Fibroblast of skin of right quadriceps (primary cell): ENCODE measurements around the gene FAM117B.
"Not testable (repeated sequence)": the region's sequence is repeated elsewhere in the genome, so short reads cannot be mapped to it uniquely, and the experiment has no call there.

ENCODE experiments used
- DNase-seq: peaks from one replicate; pipeline ENCODE4 v3.0.0-alpha.2; 2013

The FAM117B gene

DNA sequence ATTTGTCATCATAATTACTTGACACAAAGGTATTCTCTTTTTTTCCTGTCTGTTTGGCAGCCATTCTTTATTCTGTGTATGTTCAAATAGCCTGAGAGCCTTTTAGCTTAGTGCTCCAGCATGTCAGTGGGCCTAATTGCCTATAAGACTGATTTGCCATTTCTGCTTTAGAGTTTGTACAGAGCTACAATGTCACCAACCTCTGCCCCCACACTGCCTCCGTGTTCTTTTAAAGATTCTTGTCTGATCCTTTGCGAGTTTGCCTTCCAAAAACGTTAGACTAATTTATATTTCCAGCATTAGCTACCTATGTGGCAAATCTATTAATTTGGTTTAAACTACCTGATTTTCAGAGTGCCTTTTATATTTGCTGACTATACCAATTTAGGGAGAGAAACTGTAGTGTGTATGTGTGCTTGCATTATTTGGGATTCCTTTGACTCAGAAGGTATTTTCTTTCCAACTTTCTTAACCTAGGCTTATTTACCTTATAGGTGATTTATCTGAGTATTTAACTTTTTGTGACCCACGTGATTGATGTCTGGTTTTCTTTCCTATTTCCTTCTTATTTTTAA lies 70.8 kb downstream of the FAM117B start:
- no peak for DNase-seq

DNA sequence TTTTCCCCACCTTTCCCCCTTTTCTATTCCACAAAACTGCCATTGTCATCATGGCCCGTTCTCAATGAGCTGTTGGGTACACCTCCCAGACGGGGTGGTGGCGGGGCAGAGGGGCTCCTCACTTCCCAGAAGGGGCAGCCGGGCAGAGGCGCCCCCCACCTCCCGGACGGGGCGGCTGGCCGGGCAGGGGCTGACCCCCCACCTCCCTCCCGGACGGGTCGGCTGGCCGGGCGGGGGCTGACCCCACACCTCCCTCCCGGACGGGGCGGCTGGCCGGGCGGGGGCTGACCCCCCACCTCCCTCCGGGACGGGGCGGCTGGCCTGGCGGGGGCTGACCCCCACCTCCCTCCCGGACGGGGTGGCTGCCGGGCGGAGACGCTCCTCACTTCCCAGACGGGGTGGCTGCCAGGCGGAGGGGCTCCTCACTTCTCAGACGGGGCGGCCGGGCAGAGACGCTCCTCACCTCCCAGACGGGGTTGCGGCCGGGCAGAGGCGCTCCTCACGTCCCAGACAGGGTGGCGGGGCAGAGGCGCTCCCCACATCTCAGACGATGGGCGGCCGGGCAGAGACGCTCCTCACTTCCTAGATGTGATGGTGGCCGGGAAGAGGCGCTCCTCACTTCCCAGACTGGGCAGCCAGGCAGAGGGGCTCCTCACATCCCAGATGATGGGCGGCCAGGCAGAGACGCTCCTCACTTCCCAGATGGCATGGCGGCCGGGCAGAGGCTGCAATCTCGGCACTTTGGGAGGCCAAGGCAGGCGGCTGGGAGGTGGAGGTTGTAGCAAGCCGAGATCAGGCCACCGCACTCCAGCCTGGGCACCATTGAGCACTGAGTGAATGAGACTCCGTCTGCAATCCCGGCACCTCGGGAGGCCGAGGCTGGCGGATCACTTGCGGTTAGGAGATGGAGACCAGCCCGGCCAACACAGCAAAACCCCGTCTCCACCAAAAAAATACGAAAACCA lies 80.5 kb downstream of the FAM117B start:
- not testable (repeated sequence) for DNase-seq

DNA sequence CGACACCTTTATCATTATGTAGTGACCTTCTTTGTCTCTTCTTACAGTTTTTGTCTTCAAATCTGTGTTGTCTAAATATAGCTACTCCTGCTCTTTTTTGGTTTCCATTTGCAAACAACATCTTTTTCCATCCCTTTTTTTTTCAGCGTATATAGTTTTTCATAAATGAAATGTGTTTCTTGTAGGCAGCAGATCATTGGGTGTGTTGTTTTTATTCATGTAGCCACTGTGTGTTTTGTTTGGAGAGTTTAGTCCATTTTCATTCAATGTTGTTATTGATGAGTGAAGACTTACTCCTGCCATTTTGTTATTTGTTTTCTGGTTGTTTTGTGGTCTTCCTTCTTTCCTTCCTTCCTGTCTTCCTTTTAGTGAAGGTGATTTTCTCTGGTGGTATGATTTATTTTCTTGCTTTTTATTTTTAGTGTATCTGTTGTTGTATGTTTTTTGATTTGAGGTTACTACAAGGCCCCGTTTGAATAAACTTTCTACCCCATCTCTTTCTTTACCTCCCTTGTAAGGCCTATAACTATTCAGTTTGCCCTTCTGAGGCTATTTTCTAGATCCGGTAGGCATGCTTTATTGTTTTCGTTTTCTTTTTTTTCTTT lies 81.4 kb downstream of the FAM117B start:
- DNase-seq: no peak

DNA sequence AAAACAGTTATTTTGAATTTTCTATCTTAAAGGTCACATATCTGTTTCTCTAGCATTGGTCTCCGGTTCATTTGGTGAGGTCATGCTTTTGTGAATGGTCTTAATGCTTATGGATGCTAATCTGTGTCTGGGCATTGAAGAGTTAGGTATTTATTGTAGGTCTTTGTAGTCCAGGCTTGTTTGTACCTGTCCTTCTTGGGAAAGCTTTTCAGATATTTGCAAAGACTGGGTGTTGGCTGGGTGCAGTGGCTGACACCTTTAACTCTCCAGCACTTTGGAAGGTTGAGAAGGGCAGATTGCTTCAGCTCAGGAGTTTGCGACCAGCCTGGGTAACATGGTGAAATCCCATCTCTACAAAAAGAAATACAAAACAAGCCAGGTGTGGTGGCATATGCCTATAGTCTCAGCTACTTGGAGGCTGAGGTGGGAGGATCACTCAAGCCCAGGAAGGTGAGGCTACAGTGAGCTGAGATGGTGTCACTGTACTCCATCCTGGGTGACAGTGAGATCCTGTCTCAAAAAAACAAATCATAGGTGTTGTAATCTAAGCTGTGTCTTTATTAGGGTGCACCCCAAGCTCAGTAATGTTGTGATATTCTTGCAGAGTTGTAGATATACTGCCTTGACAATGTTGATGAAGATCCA lies 82.3 kb downstream of the FAM117B start:
- DNase-seq: no peak

DNA sequence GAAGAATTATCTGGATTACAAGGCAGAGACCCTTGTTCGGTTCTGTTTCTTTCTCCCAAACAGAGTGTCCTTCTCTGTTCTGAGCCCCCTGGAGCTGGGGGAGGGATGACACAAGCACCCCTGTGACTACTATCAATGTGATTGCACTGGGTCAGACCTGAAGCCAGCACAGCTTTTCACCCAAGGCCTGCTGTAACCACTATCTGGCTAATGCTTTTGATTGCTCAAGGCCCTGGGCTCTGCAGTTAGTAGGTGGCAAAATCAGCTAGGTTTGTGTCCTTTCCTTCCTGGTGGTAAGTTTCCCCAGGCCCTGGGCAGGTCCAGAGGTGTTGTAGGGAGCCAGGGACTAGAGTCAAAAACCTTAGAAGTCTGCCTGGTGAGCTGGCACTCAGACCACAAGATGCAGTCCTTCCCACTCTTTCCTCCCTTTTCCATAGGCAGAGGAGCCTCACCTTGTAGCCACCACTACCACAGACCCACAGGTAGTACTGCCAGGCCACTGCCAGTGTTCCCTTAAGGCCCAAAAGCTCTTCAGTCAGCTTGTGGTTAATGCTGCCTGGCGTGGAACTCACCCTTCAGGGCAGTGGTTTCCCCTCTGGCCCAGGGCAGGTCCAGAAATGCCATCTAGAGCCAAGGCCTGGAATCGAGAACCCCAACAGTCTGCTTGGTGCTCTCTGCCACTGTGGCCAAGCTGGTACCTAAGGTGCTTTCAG lies 83.0 kb downstream of the FAM117B start:
- no peak for DNase-seq

DNA sequence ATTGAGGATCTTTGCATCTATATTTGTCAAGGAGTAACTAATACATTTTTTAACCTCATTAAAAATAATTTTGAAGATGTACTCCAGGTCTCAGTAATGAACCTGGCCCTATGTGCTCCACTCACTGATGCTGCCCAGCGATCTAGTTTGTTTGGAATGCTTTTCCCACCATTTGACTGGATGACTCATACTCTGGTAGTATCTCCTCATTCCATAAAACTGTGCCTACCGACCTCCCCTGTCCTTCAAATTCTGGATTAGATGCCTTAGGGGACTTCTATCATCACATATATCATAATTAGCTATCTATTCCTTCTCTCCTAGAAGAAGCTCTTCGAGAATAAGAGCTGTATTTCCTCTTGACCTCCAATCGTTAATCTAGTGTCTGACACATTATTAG lies 83.8 kb downstream of the FAM117B start:
- DNase-seq: peak; percentile 69

DNA sequence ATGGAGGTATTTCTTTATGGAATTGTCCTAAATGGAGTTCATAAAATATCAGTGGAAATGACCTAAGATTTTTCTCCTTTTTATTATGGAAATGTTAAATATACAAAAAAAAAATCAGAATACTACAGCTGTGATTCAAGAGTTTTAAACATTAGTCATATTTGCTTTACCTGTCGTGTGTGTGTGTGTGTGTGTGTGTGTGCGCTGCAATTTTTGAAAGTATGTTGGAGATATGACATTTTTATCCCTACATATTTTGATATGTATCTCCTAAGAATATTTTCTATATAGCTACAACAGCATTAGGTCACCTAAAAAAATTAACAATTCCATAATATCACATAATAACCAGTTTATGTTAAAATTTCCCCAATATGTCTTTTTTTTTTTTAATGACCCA lies 85.5 kb downstream of the FAM117B start:
- no peak for DNase-seq

DNA sequence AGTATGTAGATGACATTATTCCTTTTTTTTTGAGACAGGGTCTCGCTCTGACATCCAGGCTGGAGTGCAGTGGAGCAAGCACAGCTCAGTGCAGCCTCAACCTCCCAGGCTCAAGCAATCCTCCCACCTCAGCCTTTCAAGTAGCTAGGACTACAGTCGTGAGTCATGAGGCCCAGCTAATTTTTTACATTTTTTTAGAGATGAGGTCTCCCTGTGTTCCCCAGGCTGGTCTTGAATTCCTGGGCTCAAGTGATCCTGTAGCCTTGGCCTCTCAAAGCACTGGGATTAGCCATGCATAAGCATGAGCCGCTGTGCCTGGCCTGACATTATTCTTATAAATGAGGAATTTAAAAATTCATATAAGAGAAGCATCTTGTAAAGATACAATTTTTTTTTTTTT lies 86.9 kb downstream of the FAM117B start:
- DNase-seq: peak; percentile 66

DNA sequence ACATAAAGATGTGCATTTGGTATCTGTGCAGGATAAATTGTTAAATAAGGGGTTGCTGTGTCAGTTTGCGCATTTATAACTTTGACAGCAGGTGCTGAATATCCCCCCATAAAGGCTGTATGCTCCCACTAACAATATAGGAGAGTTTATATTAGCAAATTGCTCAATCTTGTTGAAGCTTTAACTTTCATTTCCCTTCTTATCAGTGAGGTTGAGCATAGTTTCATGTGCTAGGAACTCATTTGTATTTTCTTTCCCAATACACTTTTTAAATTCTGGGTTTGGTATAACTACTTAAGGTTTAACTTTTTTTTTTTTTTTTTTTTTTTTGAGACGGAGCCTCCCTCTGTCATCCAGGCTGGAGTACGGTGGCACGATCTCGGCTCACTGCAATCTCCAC lies 89.0 kb downstream of the FAM117B start:
- no peak for DNase-seq

DNA sequence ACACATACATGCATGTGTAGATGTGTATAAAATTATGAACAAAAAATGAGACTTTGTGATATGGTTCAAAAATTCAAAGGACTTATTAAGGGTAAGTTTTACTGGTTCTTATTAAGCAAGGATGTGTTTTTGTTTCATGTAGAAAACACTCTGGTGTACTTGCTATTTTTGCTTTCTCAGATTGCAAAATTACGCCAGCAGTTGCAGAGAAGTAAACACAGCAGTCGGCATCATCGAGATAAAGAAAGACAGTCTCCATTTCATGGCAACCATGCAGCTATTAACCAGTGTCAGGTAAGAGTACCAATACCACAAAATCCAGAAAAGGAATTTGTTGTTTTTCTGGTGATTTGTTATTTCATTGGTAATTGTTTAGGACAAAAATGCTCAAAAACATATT lies 91.3 kb downstream of the FAM117B start:
- DNase-seq: no peak

DNA sequence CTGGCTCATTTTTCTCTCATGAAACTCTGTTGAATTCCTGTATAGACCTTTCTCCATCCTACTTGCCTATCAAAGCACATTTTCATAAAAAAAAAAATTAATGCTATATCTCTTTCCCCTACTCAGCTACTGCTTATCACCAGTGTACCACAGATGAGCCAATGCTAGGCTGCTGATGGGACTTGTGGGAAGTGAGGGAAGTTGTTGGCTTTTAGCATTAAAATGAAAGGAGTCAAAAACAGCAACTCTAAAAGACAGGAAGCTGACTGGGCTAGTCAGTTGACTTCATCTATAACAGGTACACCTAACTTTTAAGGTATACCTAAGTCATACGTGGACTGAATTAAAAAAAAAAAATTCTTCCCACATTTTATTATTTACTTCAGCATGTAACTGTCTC lies 102.1 kb downstream of the FAM117B start:
- DNase-seq: no peak

DNA sequence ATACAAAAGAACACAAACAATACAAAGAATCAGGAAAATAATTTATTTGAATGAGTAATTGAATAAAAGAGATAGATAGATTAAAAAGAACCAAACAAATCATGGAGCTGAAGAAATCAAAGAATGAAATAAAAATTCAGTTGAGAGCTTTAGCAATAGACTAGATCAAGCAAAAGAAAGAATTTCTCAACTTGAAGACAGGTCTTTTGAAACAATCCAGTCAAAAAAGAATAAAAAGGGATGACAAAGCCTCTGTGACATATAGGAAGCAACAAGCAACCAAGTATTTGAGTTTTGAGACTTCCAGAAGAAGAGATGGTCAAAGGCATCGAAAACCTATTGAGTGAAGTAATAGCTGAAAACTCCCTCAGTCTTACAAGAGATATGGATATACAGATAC lies 108.8 kb downstream of the FAM117B start:
- no peak for DNase-seq

DNA sequence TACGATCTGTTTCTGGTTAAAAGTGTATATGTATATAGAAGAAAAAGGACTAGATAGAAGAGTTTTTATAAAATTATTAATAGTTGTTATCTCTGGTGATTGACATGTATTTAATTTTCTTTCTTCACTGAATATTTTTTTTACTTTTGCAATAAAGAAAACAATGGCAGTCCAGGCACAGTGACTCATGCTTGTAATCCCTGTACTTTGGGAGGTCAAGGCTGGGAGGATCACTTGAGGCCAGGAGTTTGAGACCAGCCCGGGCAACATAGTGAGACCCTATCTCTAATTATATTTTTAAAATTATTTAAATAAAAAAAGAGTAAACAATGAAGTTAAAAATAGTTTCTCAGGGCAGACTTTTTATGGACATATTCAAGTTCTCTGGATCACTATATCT lies 114.7 kb downstream of the FAM117B start:
- no peak for DNase-seq

DNA sequence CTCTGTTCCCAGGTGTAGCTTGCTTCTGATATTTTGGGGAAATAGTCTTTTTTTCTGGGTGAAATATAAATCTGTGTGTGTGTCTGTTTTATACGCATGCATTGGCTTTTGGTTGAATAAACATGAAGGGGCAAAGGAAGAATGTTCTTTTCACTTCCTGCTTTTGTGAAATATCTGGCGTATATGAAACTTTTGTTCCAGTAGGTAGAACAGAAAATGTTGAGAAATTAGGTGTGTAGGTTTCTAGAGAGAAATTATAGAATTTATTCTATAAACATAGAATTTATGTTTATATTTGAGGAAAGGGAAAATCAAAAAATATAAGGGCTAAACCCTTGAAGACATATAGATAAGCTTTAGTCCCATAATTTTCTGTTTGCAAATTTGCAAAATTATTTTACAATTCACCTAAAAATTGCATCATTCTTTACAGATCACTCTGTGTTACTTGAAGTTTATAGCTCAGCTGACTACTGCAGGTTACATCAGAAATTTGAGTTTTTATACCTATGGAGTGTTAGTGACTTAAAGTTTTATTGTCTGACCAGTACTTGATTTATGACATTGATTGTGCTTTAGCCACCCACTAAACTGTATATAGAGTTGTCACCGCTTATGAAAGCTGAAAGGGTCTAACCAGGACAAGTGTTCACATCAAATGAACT lies 116.1 kb downstream of the FAM117B start:
- no peak for DNase-seq

DNA sequence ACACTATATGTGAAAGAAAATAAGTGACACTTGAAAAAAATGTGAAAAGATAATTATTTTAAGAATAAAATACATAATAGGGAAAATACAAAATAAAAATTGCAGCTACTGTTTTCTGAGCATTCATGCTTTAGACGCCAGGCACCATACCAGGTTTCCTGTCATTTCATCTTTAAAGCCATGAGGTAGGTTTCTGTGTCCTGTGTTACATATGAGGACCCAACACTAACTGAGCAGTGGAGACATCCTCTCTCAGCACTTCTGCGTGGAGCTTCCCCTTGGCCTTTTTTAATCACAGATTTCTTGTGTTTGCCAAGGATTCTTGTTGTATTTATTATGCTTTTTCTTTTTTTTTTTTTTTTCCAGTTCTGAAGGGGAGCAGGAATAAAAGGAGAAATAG lies 117.3 kb downstream of the FAM117B start:
- DNase-seq: no peak

DNA sequence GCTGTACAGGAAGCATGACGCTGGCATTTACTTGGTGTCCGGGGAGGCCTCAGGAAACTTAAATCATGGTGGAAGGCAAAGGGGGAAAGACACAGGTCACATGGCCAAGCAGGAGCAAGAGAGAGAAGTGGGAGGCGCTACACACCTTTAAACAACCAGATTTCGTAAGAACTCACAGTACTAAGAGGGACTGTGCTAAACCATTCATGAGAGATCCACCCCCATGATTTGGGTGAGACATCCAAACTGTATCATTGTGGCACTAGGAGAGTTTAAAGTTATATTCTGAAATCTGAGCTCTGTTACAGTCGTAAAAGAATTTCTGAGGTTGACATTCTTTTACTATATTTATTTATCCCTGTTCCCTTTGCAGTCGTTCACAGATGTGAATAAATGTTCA lies 120.2 kb downstream of the FAM117B start:
- no peak for DNase-seq

DNA sequence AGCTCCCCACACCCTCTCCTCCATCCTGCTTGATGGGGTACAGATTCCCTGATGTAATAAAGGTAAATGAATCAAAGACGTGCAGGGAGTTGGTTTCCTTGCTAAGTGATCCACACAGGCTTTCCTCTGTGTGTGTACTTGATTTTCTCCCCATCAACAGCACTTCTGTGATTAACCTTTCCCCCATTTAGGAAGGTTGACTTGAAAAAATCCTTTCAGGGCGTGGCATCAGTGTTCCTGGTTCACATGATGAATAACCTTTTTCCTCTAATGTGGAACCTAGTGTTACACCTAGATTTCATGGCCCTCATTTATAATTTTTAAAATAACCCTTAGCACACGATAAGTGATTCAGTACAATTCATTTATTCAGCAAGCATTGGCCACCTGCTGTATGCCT lies 121.8 kb downstream of the FAM117B start:
- DNase-seq: no peak

DNA sequence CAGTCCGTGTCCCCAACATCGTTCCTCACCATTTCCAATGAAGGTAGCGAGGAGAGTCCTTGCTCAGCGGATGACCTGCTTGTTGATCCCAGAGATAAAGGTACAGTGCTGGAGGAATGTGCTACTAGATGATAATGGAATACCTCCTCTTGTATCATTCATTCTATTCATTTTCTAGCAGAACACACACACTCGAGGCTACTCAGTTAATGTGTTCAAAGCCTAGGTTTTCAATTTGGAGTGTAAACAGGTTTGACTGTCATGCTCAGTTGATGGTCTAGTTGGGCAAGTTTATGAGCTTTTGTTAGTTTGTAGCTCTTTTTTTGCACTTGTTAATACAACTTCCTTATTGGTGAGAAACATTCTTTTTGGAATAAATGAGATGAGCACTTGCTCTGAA lies 122.6 kb downstream of the FAM117B start:
- no peak for DNase-seq

DNA sequence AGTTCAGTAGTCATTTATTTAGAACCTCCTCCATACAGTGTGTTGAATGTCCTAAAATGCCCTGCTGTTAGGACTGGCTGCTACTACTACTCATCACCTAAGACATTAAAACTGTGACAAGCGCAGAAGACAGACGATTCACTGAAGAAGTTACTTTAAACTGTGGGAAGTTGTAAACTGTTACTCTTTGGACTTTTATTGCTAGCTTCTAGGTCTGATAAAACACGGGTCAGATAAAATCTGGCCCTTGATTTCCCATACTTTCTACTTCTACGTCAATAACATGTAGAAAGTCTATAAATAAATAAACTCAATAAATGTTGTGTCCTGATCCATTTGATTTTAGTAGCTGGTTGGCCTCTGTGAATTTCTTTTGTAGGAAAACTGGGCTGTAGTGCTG lies 123.4 kb downstream of the FAM117B start:
- DNase-seq: no peak

DNA sequence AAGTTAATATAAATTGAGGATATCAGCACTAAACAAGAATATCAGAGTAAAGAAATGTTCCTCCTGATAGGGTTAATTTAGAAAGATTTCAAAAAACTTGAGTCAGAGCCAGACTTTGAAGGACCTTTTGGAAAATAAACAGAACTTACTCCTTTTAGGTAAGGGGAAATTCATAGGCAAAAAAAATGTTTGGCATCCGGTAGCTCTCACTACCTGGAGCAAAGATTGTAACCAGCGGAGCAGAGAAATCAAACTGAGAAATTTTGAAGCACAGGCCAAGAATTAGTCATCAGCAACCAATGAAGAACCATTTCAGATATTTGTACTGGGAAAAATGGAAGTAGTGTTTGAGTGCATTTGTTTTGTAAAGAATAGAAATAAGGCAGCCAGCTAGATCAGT lies 123.8 kb downstream of the FAM117B start:
- no peak for DNase-seq

DNA sequence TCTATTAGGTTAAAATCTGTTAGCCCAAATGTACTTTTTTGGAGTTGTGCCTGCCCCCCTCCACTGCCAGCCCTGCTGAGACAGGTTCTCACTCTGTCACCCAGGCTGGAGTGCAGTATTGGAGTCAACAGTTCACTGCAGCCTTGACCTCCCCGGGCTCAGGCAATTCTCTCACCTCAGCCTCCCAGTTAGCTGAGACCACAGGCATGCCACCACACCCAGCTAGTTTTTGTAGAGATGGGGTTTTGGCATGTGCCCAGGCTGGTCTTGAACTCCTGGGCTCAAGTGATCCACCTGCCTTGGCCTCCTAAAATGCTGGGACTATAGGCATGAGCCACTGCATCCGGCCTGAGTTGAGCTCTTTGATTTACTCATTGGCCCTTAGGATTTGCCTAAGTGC lies 126.1 kb downstream of the FAM117B start:
- DNase-seq: no peak

DNA sequence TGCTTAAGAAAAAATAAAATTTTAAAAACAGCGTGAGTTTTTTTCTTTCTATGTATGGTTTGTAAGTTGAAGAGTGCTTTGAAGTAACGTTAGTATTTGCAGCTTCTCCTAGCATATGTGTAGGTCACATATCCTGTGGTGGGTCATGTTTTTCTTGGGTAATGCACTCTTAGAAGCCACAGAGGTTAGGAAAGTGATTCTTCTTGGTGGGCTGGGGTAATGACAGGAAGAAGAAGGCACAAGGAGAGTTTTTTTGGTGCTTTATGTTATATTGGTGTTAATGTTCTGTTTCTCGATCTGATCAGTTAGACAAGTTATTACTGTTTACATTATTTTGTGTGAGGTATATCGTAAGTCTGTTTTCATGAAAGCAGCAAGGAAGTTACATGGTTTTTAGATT lies 127.8 kb downstream of the FAM117B start:
- DNase-seq: no peak
